Measurements from ENCODE around the gene RAB11B.
"Not testable (repeated sequence)": the region's sequence is repeated elsewhere in the genome, so short reads cannot be mapped to it uniquely, and the experiment has no call there.

The RAB11B gene

DNA sequence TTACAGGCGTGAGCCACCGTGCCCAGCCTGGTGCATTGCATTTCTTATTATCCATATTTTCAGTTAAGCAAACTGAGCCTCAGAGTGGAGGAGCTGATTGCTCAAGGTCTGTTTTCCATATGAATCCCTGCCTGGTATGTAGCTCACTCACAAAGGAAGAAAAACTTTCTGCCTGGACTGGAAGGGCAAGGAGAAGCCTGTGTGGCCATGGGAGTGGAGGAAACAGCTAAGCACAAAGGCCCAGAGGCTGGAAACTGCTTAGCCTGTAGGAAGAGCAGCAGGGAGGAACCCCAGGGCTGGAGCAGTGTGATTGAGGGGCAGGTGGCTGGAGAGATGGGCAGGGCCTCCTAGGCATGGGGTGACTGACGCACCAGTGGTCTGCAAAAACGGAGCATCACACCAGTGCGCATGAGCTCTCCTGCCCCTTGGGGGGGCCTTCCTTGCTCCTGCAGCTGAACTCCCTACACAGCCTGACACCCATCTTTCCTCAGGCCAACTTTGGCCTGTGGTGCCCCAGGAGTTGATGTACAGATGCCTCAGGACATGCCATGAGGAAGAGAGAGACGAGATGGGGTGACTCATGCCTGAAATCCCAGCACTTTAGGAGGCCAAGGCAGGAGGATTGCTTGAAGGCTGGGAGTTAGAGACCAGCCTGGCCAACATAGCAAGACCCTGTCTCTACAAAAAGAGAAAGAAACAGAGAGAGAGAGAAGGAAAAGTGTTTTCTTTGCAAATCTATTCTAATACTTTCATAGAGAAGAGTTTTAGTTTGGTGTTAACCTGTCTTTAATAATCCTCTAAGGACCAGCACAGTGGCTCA is 51.8 kb downstream of the RAB11B start:
- DNase-seq = no peak

DNA sequence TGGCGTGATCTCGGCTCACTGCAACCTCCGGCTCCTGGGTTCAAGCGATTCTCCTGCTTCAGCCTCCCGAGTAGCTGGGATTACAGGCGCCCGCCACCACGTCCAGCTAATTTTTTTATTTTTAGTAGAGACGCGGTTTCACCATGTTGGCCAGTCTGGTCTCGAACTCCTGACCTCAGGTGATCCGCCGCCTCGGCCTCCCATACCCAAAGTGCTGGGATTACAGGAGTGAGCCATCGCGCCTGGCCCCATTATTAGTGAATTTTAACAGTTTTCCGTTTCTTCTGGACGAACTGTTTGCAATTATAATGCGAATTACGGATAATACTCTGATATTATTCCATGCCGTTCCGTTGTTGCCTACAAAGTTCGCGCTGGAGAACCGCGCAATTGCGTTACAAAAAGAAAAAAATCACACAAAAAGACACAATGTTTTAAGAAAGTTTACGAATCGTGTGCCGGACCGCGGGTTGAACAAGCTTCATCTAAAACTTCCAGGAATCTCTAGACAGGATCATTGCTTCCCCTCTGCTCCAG is 54.0 kb downstream of the RAB11B start:
- DNase-seq = not testable (repeated sequence)

DNA sequence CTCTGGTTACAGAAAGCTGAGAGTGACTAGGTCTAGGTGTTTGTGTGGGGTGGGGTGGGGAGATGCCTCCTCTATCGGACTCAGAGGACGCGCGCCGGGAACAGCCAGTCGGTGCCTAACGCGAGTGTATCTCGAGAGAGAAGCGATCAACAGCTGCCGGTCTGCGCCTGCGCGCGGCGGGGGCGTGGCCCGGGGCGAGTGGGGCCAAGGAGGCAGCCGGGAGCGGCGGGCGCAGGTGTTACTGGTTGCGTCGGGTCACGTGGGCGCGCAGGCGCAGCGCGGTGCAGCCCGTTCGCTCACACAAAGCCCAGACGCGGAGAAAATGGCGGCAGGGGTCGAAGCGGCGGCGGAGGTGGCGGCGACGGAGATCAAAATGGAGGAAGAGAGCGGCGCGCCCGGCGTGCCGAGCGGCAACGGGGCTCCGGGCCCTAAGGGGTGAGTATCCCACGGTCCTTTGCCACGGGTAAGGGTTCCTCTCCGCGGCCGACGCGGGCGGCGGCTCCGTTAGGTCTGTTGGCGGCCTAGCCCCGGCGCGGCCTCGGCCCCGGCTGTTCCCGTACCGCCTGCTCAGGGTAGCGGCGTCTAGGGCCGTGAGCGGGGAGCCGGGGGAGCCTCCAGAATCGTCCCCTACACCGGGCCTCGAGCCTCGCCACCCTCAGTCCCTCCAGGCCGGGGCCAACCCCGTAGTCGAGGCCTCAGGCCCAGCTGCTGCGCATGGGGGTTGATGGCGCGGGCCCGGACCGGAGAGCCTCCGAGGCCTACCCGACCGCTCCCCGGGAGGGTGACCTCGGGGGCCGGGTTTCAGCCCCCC is 54.7 kb downstream of the RAB11B start, which contains the start of gene HNRNPM:
HNRNPM (plus strand) TSS at position 299 of the 811 bp plus-strand sequence; CDS start at position 323, 24 bp downstream.
- peak; percentile 100 for DNase-seq

DNA sequence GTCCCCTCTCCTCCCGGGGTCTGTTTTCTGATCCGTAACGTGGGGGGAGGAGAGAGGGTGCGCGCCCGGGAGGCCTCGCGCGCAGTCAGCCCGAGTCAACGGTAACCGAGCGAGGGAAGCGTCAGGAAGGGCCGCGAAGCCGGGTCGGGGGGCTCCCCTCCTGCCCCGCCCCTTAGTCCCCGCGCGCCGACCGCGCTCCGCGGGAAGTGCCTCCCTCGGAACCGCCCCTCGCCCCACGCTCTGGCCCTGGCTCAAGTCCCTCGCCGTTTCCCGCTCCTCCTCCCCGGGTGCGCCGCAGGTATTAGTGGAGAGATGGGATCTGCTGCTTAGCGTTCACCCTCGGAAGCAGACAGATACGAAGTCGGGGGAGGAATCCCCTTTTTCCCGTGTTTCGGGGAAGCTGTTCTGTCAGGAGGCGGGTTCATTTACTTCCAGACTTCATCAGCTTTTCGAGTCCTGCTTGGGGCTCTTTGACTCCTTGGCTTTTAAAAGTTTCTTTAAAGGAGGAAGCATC is 55.4 kb downstream of the RAB11B start:
- DNase-seq = peak; percentile 48

DNA sequence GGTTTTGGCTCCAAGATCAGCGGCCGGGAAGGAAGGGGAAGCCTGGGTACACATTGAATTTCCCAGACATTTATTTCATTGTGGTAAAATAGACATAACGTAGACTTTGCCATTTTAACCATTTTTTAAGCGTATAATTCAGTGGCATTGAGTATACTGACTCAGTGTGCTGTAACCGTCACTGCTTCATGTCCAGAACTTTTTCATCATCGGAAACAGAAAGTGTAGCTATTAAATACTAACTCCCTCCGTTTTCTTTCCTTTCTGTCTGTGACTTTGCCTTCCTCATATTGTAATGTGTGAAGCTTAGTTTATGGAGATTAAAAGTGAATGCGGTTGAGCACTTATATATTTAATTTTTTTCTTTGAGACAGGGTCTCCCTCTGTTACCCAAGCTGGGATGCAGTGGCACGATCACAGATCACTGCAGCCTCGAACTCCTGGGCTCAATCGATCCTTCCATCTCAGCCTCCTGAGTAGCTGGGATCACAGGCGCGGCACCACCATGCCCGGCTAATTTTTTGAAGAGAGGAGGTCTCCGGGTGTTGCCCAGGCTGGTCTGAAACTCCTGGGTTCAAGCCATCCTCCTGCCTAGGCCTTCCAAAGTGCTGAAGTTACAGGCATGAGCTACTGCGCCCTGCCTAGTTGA is 56.0 kb downstream of the RAB11B start:
- DNase-seq = no peak

DNA sequence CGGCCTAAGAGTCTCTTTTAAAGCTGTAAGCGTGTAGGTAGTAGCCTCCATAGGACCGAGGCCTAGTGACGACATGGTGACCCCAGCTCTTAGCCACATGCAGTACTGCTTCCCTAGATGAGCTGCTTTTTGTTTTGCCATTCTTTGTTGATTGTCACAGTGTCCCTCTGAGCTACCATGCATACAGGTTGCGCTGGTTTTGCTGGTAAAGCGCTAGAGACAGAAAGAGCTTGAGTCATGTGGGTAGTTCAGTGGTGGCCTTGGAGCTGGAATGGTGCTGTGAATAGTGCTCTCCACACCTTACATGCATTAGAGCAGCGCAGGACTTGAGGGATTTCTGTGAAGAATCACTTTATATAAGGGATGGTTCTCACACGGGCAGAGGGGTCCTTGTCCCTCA is 59.7 kb downstream of the RAB11B start:
- DNase-seq = no peak

DNA sequence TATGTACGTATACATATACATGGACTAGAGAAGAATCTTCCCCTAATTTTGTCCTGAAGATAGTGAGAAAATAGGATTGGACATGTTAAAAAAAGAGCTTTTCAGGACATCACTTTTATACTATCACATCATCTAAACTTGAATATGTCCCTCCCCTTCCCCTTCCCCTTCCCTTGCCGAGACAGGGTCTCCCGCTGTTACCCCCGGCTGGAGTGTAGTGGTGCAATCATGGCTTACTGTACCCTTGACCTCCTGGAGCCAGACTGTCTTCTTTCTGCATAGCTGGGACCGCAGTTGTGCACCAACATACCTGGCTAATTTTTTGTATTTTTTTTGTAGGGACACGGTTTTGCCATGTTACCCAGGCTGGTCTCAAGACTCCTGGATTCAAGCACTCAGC is 61.2 kb downstream of the RAB11B start:
- DNase-seq = no peak

DNA sequence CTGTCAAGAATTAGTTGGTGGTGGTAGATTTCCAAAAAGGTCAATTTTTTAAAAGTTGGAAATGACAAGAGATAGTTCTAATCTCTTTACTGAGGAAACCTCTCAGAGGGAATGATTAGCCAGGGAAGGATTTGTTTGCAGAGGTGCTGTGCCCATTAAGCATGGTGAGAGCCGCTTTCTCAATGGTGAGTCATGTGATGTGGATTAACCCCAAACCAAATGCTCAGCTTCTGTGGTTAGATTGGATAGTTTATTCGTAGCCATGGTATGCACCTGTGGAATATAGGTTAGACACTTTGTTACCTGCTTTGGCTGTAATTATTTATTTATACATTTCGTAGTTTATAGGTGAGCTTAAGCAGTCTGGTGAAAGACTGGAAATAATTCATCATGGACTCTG is 61.7 kb downstream of the RAB11B start:
- no peak for DNase-seq

DNA sequence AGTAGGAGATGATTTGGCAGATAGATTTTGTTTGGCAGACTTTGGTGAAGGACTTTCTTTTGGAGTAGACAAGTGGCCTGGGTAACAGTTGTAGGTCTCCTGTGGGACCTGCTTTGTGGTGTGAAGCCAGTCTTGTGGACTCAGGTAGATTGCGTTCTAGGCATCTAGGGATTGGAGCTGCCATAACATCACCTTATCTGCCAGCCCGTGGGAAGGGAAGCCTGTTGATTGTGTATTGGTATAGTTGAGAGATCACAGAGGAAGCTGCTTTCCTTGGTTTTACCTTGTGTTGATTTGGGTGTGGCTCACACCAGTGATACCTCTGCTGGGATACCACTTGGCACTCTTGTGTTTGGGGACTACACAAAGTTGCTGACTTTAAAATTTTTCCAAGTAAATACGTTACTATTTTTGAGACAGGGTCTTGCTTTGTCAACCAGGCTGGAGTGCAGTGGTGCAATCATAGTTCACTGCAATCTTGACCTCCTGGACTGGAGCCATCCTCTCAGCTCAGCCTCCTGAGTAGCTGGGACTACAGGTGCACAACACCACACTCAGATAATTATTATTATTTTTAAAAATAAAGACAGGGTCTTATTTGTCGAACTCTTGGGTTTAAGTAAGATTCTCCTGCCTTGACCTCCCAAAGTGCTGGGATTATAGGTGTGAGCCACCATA is 62.4 kb downstream of the RAB11B start:
- DNase-seq = no peak

DNA sequence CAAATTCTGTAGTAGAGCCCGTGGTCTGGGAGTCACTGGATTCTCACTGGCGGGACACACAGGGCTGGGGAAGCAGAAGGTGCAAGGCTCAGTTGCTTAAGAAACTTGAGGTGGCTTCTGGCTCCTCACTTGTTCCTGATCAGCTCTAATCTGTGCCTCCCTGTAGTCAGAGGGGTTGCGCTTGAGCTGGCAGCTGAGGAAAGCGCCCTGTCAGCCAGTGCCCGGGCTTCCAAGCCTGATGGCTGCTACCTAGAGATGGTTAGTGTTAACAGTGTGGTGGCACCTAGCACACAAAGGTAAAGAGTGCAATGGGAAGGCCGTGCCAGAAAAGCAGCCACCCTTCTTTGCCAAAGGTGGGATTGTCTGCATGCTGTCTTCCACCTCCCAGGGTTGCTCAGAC is 63.5 kb downstream of the RAB11B start:
- DNase-seq = no peak
